GM12892 (cell line): ENCODE results near the gene B4GALT3.

ENCODE experiments used
- POLR2A ChIP-seq: IDR thresholded peaks from 2 replicates; pipeline ENCODE4 v1.6.1; 2011; ENCODE audit warnings: low read depth, low read length, control low read depth
- POLR2AphosphoS5 ChIP-seq: IDR thresholded peaks from 2 replicates; pipeline ENCODE4 v1.6.1; 2011; ENCODE audit warnings: low read depth, low read length, control low read depth
- TAF1 ChIP-seq: IDR thresholded peaks from 2 replicates; pipeline ENCODE4 v1.6.1; 2011; ENCODE audit warnings: low read depth, mild to moderate bottlenecking, control low read depth, low read length, borderline replicate concordance

DNA sequence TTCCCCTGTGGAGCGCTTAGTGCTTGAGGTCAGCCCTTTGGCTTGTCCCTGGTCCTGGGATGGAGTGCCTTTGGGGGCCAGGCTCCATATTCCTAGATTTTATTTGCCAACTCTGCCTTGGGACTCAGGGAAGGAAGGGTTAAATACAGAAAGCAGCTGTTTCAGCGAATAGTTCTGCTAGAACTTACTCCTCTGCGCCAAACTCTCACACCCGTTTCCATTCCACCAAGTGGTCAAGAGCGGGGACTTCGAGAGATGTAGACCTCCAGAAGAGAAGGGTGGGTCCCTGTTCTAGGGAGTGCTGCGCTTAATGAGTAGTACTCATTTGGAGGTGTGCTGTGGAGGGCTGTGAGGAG lies 47.8 kb upstream of the B4GALT3 start:
- TF ChIP-seq POLR2AphosphoS5 (no peak), POLR2A (no peak), TAF1 (no peak)
